ENCODE measurements around the gene ASB7. TPM values are rescaled to one million over a fixed set of nuclear protein-coding genes. Genes with fewer than 3 reads are reported as not detected.

The ASB7 gene
- total RNA-seq, 1 donor, result 13.8 TPM

GRCh38 chr15:100686021-100686724, 83.8 kb downstream of the ASB7 start:
- TF ChIP-seq CTCF (IDR thresholded peaks at IDR 0.05; ENCODE audit: insufficient read depth, low read depth, low read length), result no peak
- no peak for DNase-seq (ENCODE audit: low read depth)
- no peak overlapping the region for H3K4me3 ChIP-seq (ENCODE audit: low read depth, low read length)

- no peak for DNase-seq (ENCODE audit: low read depth)
- TF ChIP-seq CTCF (IDR thresholded peaks at IDR 0.05; ENCODE audit: insufficient read depth, low read depth, low read length), result no peak
- H3K4me3 ChIP-seq (ENCODE audit: low read depth, low read length), result no peak overlapping the region
Observed at GRCh38 chr15:100686725-100687473, 84.5 kb downstream of the ASB7 start.

GRCh38 chr15:100687582-100688141, 85.3 kb downstream of the ASB7 start:
- H3K4me3 ChIP-seq (ENCODE audit: low read depth, low read length), result no peak overlapping the region
- peak; percentile 72 for DNase-seq (ENCODE audit: low read depth)
- no peak for TF ChIP-seq CTCF (IDR thresholded peaks at IDR 0.05; ENCODE audit: insufficient read depth, low read depth, low read length)

- TF ChIP-seq CTCF (IDR thresholded peaks at IDR 0.05; ENCODE audit: insufficient read depth, low read depth, low read length), result no peak
- no peak overlapping the region for H3K4me3 ChIP-seq (ENCODE audit: low read depth, low read length)
- DNase-seq (ENCODE audit: low read depth), result no peak
Observed at GRCh38 chr15:100688549-100689120, 86.2 kb downstream of the ASB7 start.

- no peak for DNase-seq (ENCODE audit: low read depth)
- no peak overlapping the region for H3K4me3 ChIP-seq (ENCODE audit: low read depth, low read length)
- no peak for TF ChIP-seq CTCF (IDR thresholded peaks at IDR 0.05; ENCODE audit: insufficient read depth, low read depth, low read length)
Observed at GRCh38 chr15:100689131-100689899, 86.9 kb downstream of the ASB7 start.

GRCh38 chr15:100690032-100690794, 87.8 kb downstream of the ASB7 start:
- DNase-seq (ENCODE audit: low read depth), result no peak
- no peak overlapping the region for H3K4me3 ChIP-seq (ENCODE audit: low read depth, low read length)
- TF ChIP-seq CTCF (IDR thresholded peaks at IDR 0.05; ENCODE audit: insufficient read depth, low read depth, low read length), result no peak

All from fibroblast of villous mesenchyme (primary cell).